ENCODE data around the gene ESYT2.

ESYT2 gene

DNA sequence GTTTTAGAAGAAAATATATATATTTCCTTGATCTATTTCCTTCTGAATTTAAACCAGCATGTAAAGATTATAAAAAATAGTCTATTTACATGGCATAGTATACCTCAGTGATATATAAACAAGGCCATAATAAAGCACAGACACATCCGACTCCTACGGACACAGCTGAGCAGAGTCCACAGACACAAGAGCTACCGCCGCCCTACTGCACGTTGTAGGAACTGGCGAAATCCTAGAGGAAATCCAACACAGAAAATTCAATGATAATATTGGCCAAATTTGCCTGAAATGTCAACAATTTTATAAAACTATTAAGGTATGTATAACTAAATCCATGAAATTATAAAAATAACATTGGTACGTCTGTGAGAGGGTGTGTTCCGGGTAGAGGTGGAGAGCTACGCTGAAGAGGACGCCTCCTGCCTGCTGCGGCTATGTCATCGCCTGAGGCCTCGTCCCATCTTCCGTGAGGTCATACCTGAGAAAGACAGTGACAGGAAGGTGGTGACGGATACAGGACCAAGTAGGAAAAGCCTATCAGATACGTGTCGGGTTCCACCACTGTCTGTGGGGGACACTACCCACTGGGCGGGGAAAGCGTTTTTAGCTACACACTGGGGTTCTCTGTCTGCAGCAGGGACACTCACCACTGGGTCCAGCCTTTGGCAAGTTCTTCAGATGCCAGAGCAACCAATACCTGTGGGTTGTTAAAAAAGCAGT lies 95.4 kb downstream of the ESYT2 start:
- FAIRE-seq (no peak), DNase-seq (ENCODE audit: insufficient read length) (no peak)
- TF ChIP-seq POLR2A (IDR thresholded peaks at IDR 0.05; ENCODE audit: low read depth, low read length): no peak

DNA sequence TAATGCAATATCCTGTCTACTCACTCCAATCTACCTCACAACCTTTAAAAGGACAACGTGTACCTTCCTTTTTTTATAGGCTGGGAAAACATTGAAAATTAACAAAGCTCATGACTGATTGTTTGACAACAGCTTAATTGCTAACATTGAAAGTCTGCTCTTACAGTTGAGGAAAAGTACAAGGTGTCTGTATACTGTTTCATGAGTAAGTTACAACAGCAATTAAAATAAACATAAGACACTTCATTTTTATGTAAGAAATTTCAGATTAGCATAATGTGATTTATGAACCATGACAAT lies 96.1 kb downstream of the ESYT2 start:
- DNase-seq (ENCODE audit: insufficient read length) (no peak), FAIRE-seq (no peak)
- TF ChIP-seq TAF1 (IDR thresholded peaks at IDR 0.05; ENCODE audit: borderline replicate concordance, low read depth, low read length) (no peak), POLR2A (IDR thresholded peaks at IDR 0.05; ENCODE audit: low read depth, low read length) (no peak), POLR2AphosphoS5 (IDR thresholded peaks at IDR 0.05; ENCODE audit: low read depth, low read length) (no peak)

DNA sequence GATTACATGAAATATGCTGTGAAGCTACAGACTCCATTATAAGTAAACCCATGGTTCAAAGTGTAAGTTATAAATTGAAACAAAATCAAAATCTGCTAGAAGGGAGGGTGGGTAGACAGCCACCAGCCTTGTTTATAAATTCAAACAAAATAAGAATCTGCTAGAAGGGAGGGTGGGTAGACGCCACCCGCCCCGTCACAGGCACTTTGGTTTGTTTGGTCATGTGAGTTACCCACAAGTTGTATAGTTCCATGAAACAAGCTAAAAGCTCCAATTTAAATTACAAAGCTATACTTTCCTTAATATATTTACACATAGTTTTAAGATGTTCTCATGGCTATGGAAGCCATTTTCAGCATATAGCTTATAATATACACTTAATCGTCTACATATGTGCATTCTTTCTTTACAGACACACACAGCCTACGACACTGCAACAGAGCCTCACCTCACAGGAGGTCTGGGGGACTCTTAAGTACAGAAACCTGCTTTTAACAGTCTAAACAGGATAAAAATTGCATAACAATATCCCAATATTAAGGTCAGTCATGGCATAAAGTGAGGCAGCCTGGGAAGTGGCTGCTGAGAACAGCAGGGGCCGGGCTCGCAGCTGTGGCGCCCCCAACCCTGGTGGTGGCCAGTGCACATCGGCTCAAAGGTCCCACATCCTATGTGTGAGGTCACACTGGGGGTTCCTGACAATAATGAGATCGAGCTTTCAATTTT lies 96.7 kb downstream of the ESYT2 start:
- TF ChIP-seq POLR2AphosphoS5 (IDR thresholded peaks at IDR 0.05; ENCODE audit: low read depth, low read length): no peak
- TF ChIP-seq POLR2A (IDR thresholded peaks at IDR 0.05; ENCODE audit: low read depth, low read length): no peak
- TF ChIP-seq TAF1 (IDR thresholded peaks at IDR 0.05; ENCODE audit: borderline replicate concordance, low read depth, low read length): no peak
- DNase-seq (ENCODE audit: insufficient read length) (no peak), FAIRE-seq (no peak)

DNA sequence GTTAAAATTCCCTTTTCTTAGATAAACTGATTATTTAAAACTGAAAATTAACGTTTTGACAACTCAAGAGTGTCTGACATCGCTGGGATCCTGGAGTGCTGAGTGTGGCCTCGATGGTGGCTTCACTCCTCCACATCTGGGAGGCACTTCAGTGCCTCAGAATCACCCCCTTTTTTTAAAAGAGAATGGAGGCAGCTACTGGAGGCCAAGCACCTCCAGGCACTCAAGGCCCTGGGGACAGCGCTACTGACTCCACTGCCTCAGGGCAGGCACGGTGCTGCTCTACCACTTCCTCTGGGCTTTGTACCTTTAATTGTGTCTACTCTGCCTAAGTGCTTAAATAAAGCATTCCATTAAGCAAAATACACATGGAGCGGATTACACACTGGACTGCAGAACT lies 97.5 kb downstream of the ESYT2 start:
- no peak for DNase-seq (ENCODE audit: insufficient read length)

DNA sequence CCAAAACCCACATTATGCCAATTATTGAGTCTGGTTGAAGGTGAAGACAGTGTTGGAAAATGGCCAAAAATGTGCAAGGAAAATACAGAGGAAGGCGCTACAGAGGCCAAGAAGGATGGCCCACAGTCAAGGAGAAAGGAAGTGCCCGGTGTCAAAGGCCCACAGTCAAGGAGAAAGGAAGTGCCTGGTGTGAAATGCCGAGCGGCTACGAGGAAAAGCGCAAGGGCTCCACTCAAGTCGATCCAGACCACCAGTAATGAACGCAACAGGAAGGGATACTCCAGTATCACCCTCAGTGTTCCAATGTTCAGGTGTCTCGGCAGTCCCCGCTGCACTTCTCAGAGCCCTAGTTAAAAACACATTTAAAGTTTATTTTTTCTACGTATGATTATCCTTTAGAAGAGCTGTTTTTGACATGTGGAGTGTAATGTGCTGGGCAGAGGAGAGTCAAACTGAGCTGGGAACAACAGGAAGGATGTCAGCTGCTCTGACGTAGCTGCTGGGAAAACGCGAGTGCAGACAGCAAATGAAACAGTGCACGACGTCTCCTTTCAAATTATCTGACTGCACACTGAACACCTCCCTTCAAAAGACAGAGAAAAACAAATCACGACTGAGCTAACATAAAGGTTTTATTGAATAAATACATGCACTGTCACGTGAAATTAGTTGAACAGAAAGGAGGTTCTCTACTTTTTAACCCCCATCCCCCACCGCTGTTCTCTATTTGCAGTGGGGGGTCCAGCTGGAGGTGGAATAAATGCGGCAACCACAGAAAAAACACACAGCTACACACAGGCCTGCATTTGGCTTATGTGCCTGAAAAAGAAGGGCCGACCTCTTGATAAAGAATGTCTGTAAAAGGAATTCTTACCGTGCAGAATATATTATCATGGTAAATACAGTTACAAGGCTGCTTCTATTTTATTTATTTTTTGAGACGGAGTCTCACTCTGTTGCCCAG lies 98.6 kb downstream of the ESYT2 start:
- DNase-seq (ENCODE audit: insufficient read length): no peak
- TF ChIP-seq POLR2AphosphoS5 (IDR thresholded peaks at IDR 0.05; ENCODE audit: low read depth, low read length): no peak
- no peak for TF ChIP-seq POLR2A (IDR thresholded peaks at IDR 0.05; ENCODE audit: low read depth, low read length)
- no peak for TF ChIP-seq TAF1 (IDR thresholded peaks at IDR 0.05; ENCODE audit: borderline replicate concordance, low read depth, low read length)
- no peak for FAIRE-seq

More for the DNA sequence above, 97.5 kb downstream of the ESYT2 start:
- no peak for FAIRE-seq
- TF ChIP-seq POLR2A (IDR thresholded peaks at IDR 0.05; ENCODE audit: low read depth, low read length): no peak

DNA sequence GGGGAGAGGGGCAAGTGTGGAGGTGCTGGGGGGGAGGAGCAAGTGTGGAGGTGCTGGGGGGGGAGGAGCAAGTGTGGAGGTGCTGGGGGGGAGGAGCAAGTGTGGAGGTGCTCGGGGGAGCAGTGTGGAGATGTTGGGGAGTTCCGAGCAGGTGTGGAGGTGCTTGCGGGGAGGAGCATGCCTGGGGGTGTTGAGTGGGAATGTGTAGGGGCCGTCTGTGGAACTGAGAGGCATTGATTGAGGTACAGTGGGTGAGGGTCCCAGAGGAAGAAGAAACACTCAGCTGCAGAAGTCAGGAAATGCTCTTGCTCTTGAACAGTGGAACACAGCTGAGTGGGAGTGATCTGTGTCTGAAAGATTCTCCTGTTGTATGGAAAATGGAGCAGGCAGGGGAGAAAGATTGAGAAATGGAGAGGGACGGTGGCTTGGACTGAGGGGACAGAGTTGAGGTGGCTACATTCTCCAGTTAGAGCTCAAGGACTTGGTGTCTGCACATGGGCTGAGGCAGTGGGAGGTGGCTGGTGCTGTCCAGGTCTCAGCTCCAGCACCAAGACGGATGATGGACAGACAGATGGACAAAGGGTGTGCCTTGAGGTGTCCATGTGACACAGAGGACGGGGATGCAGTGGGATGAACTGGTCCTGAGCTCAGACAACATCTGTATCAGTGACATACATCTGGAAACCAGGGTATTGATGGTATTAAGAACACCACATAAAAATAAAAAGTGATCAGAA lies 99.5 kb downstream of the ESYT2 start:
- DNase-seq (ENCODE audit: insufficient read length) (no peak), FAIRE-seq (no peak)
- TF ChIP-seq POLR2AphosphoS5 (IDR thresholded peaks at IDR 0.05; ENCODE audit: low read depth, low read length): no peak
- TF ChIP-seq POLR2A (IDR thresholded peaks at IDR 0.05; ENCODE audit: low read depth, low read length): no peak
- no peak for TF ChIP-seq TAF1 (IDR thresholded peaks at IDR 0.05; ENCODE audit: borderline replicate concordance, low read depth, low read length)

DNA sequence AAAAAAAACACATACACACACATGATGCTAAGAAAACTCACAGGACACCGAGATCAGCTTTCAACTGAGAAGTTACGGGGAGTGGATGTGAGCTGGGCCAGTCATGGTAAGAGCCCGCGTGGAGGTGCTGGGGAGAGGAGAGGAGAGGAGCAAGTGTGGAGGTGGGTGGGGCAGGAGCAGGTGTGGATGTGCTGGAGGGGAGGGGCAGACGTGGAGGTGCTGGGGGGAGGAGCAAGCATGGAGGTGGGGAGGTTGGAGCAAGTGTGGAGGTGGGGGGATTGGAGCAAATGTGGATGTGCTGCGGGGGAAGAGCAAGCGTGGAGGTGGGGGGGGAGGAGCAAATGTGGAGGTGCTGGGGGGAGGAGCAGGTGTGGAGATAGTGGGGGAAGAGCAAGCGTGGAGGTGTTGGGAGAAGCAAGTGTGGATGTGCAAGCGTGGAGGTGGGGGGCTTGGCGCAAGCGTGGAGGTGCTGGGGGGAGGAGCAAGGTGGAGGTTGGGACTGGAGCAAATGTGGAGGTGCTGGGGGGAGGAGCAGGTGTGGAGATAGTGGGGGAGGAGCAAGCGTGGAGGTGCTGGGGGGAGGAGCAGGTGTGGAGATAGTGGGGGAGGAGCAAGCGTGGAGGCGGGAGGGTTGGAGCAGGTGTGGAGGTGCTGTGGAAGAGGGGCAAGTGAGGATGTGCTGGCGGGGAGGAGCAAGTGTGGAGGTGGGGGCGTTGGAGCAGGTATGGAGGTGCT lies 100.2 kb downstream of the ESYT2 start:
- DNase-seq (ENCODE audit: insufficient read length) (no peak), FAIRE-seq (no peak)
- TF ChIP-seq TAF1 (IDR thresholded peaks at IDR 0.05; ENCODE audit: borderline replicate concordance, low read depth, low read length): no peak
- no peak for TF ChIP-seq POLR2A (IDR thresholded peaks at IDR 0.05; ENCODE audit: low read depth, low read length)
- no peak for TF ChIP-seq POLR2AphosphoS5 (IDR thresholded peaks at IDR 0.05; ENCODE audit: low read depth, low read length)

DNA sequence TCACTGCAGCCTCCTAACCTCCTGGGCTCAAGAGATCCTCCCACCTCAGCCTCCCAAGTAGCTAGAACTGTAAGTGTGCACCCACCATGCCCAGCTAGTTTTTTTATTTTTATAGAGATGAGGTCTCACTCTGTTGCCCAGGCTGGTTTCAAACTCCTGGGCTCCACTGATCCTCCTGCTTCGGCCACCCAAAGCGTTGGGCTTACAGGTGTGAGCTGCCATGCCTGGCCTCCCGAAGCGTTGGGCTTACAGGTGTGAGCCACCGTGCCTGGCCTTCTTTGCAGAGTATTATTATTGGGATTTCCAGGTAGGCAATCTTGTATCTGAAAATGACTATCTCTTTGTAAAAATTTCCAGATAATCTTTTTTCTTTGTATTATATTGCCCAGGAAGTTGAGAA lies 101.6 kb downstream of the ESYT2 start:
- TF ChIP-seq POLR2A (IDR thresholded peaks at IDR 0.05; ENCODE audit: low read depth, low read length): no peak
- DNase-seq (ENCODE audit: insufficient read length) (no peak), FAIRE-seq (no peak)

DNA sequence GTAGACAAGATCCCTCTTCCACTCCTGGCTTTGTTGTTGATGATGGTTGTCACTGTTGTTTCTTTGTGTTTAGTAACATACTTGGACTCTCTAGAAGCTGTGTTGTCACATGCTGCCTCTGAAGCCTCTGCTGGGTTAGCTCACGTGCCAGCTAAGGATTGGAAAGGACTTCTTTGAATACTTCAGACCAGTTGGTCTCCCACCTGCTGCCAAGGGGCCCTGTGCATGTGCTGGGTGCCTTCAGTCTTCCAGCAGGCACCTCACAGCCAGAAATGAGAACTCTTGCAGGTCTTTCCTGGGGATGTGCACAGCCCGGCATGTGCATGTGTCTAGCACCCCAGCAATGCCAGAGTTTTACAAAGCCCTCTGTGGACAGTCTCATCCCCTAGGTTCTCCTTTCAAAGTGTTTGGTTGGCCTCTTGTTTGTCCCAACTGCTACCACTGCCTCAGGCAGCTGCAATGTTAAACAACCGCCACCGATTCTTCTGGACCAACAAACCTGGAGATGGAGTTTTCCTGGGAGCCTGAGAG lies 103.0 kb downstream of the ESYT2 start:
- no peak for TF ChIP-seq TAF1 (IDR thresholded peaks at IDR 0.05; ENCODE audit: borderline replicate concordance, low read depth, low read length)
- no peak for TF ChIP-seq POLR2A (IDR thresholded peaks at IDR 0.05; ENCODE audit: low read depth, low read length)
- no peak for TF ChIP-seq POLR2AphosphoS5 (IDR thresholded peaks at IDR 0.05; ENCODE audit: low read depth, low read length)
- FAIRE-seq (no peak), DNase-seq (ENCODE audit: insufficient read length) (no peak)

DNA sequence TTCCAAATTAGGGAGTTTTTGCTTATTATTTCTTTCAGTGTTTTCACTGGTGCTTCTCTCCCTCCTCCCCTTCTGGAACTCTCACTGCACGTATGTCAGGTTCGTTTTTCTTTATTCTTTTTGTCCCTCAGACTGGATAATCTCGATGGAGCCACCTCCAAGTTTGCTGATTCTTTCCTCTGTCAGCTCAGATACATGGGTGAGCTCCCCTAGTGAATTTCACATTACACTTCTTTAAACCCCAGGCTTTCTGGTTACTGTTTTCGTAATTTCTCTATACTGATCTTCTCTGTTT lies 103.9 kb downstream of the ESYT2 start:
- no peak for TF ChIP-seq POLR2AphosphoS5 (IDR thresholded peaks at IDR 0.05; ENCODE audit: low read depth, low read length)
- no peak for TF ChIP-seq TAF1 (IDR thresholded peaks at IDR 0.05; ENCODE audit: borderline replicate concordance, low read depth, low read length)
- TF ChIP-seq POLR2A (IDR thresholded peaks at IDR 0.05; ENCODE audit: low read depth, low read length): no peak
- FAIRE-seq (no peak), DNase-seq (ENCODE audit: insufficient read length) (no peak)
